ENCODE results near the gene DLL3. TPM values are rescaled to one million over a fixed set of nuclear protein-coding genes. Genes with fewer than 3 reads are reported as not detected.

DLL3 gene
- total and polyA plus RNA-seq, 12 donors = not detected

GRCh38 chr19:39544226-39544903 lies 45.6 kb downstream of the DLL3 start:
- 89 to 91% methylated on average over 7 of the region's 7 CpGs for WGBS, 2 donors
- Histone ChIP-seq H3K4me3 (no peak overlapping the region), H3K27me3 (peaks cover 0 to 15% (median 0%) of the 10 kb centered on the region in 7 donors), H3K9me3 (no peaks in the 10 kb centered on the region), H3K27ac (no peak overlapping the region), H3K4me1 (peaks cover 0 to 12% (median 6%) of the 10 kb centered on the region in 9 donors), H3K36me3 (no peaks in the 10 kb centered on the region)
- DNase-seq (no peak), ATAC-seq (no peak)
- intact Hi-C loops (cut with DNase I) = loop anchor here in 1 of 10 donors (10.0 kb wide), 1 partner anchor 300 kb away; the partner anchor contains the start of gene FBL
- TF ChIP-seq CTCF (IDR thresholded peaks at IDR 0.05) = no peak

GRCh38 chr19:39544911-39545310 lies 46.2 kb downstream of the DLL3 start:
- WGBS, 2 donors = 52 to 76% methylated on average over 1 of the region's 1 CpG
- Histone ChIP-seq H3K4me3 (no peak overlapping the region), H3K4me1 (peaks cover 0 to 12% (median 6%) of the 10 kb centered on the region in 9 donors), H3K27ac (no peak overlapping the region), H3K9me3 (no peaks in the 10 kb centered on the region), H3K36me3 (no peaks in the 10 kb centered on the region), H3K27me3 (peaks cover 0 to 15% (median 0%) of the 10 kb centered on the region in 7 donors)
- intact Hi-C loops (cut with DNase I) = loop anchor here in 1 of 10 donors (10.0 kb wide), 1 partner anchor 300 kb away; the partner anchor contains the start of gene FBL
- DNase-seq (no peak), ATAC-seq (no peak)
- no peak for TF ChIP-seq CTCF (IDR thresholded peaks at IDR 0.05)

- H3K4me1 ChIP-seq = peaks cover 0 to 5% (median 0%) of the 10 kb centered on the region in 9 donors
- no peaks in the 10 kb centered on the region for H3K9me3 ChIP-seq
- DNase-seq = no peak
- peaks cover 0 to 15% (median 1%) of the 10 kb centered on the region in 7 donors for H3K27me3 ChIP-seq
- H3K36me3 ChIP-seq = no peaks in the 10 kb centered on the region
- 52% methylated on average over 8 of the region's 8 CpGs for WGBS, 2 donors
- no peak overlapping the region for H3K4me3 ChIP-seq
- no peak for ATAC-seq
- intact Hi-C loops (cut with DNase I) = loop anchor here in 1 of 10 donors (10.0 kb wide), 1 partner anchor 298 kb away; the partner anchor contains the start of gene FBL
- no peak for TF ChIP-seq CTCF (IDR thresholded peaks at IDR 0.05)
- H3K27ac ChIP-seq = no peak overlapping the region
Observed at GRCh38 chr19:39546599-39546998, 47.9 kb downstream of the DLL3 start.

GRCh38 chr19:39550197-39550596 lies 51.5 kb downstream of the DLL3 start:
- intact Hi-C loops (cut with DNase I) = loop anchor here in 8 of 10 donors (2.0 to 10.0 kb wide), 7 partner anchors 122 to 292 kb away; no protein-coding TSS in a partner anchor
- peaks cover 0 to 32% (median 6%) of the 10 kb centered on the region in 7 donors for H3K27me3 ChIP-seq

More at GRCh38 chr19:39550197-39550596, 51.5 kb downstream of the DLL3 start:
- no peaks in the 10 kb centered on the region for H3K9me3 ChIP-seq
- H3K4me3 ChIP-seq = no peak overlapping the region
- ATAC-seq = no peak
- H3K4me1 ChIP-seq = peaks cover 0 to 21% (median 0%) of the 10 kb centered on the region in 9 donors
- H3K27ac ChIP-seq = no peak overlapping the region
- no peak for TF ChIP-seq CTCF (IDR thresholded peaks at IDR 0.05)
- H3K36me3 ChIP-seq = no peaks in the 10 kb centered on the region
- WGBS, 2 donors = 84 to 86% methylated on average over 5 of the region's 5 CpGs
- no peak for DNase-seq

Data from heart right ventricle (tissue), 16 donors.